ENCODE measurements around the gene USP20.

USP20 gene

GRCh38 chr9:129798973-129799372, 36.3 kb upstream of the USP20 start:
- Histone ChIP-seq H3K79me1 (ENCODE audit: low read length) (peaks cover 2% of the 10 kb centered on the region), H3K79me2 (ENCODE audit: control insufficient read depth, insufficient read depth, low read length) (no peaks in the 10 kb centered on the region), H3K4me2 (ENCODE audit: low read length) (no peak overlapping the region), H2BK120ac (ENCODE audit: low read depth, low read length) (no peak overlapping the region), H3K4me3 (ENCODE audit: low read length) (no peak overlapping the region), H3K36me3 (ENCODE audit: control insufficient read depth, insufficient read depth, low read length) (no peaks in the 10 kb centered on the region), H3K27me3 (ENCODE audit: insufficient read depth, low read length, poor library complexity) (no peaks in the 10 kb centered on the region), H4K5ac (ENCODE audit: low read length) (no peak overlapping the region), H2BK15ac (replicated peaks; ENCODE audit: low read depth) (no peak overlapping the region), H3K27ac (ENCODE audit: low read depth, low read length) (no peak overlapping the region), H2BK5ac (ENCODE audit: low read length) (no peak overlapping the region), H3K56ac (ENCODE audit: low read length) (no peak overlapping the region), H3K4ac (ENCODE audit: low read depth, low read length) (no peak overlapping the region), H3K4me1 (ENCODE audit: control insufficient read depth, low read depth, low read length) (peaks cover 2% of the 10 kb centered on the region), H3K18ac (ENCODE audit: low read length) (no peak overlapping the region), H3K9ac (ENCODE audit: low read length) (no peak overlapping the region), H3K23ac (ENCODE audit: low read length) (no peak overlapping the region), H4K8ac (ENCODE audit: low read depth, low read length) (no peak overlapping the region), H2AK5ac (ENCODE audit: low read length) (no peak overlapping the region)
- no CpG with 5 or more reads among the region's 6 CpGs for WGBS (ENCODE audit: extremely low coverage, insufficient coverage, low lambda C conversion rate)
- peak; percentile 53 for DNase-seq

DNA sequence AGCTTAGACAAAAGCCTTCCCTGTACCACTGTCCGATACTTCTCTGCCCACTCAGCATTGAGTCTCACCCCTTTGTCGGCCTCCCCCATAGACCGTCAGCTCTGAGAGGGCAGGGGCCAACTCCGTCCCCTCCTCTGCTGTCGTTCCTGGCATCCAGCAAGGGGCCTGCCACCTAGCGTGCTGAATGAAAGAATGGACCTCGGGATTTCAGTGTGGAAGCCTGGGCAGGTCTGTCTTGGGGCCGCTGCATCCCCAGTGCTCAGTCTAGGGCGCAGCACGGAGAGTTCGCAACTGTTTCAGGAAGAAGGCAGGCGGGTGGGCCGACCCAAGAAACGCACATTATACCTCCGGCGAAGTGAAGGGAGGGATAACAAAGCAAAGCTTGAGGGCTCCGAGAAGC, 33.8 kb upstream of the USP20 start:
- Histone ChIP-seq H3K4me2 (ENCODE audit: low read length) (no peak overlapping the region), H3K9ac (ENCODE audit: low read length) (no peak overlapping the region), H3K79me2 (ENCODE audit: control insufficient read depth, insufficient read depth, low read length) (no peaks in the 10 kb centered on the region), H3K79me1 (ENCODE audit: low read length) (peaks cover 2% of the 10 kb centered on the region), H4K5ac (ENCODE audit: low read length) (no peak overlapping the region), H3K56ac (ENCODE audit: low read length) (no peak overlapping the region), H3K4me3 (ENCODE audit: low read length) (no peak overlapping the region), H3K27ac (ENCODE audit: low read depth, low read length) (no peak overlapping the region), H3K4ac (ENCODE audit: low read depth, low read length) (no peak overlapping the region), H2BK5ac (ENCODE audit: low read length) (no peak overlapping the region), H4K8ac (ENCODE audit: low read depth, low read length) (no peak overlapping the region), H3K27me3 (ENCODE audit: insufficient read depth, low read length, poor library complexity) (no peaks in the 10 kb centered on the region), H2AK5ac (ENCODE audit: low read length) (no peak overlapping the region), H3K36me3 (ENCODE audit: control insufficient read depth, insufficient read depth, low read length) (no peaks in the 10 kb centered on the region), H3K4me1 (ENCODE audit: control insufficient read depth, low read depth, low read length) (peaks cover 2% of the 10 kb centered on the region), H3K23ac (ENCODE audit: low read length) (no peak overlapping the region), H3K18ac (ENCODE audit: low read length) (no peak overlapping the region), H2BK120ac (ENCODE audit: low read depth, low read length) (no peak overlapping the region), H2BK15ac (replicated peaks; ENCODE audit: low read depth) (no peak overlapping the region)
- no peak for DNase-seq
- no CpG with 5 or more reads among the region's 17 CpGs for WGBS (ENCODE audit: extremely low coverage, insufficient coverage, low lambda C conversion rate)

DNA sequence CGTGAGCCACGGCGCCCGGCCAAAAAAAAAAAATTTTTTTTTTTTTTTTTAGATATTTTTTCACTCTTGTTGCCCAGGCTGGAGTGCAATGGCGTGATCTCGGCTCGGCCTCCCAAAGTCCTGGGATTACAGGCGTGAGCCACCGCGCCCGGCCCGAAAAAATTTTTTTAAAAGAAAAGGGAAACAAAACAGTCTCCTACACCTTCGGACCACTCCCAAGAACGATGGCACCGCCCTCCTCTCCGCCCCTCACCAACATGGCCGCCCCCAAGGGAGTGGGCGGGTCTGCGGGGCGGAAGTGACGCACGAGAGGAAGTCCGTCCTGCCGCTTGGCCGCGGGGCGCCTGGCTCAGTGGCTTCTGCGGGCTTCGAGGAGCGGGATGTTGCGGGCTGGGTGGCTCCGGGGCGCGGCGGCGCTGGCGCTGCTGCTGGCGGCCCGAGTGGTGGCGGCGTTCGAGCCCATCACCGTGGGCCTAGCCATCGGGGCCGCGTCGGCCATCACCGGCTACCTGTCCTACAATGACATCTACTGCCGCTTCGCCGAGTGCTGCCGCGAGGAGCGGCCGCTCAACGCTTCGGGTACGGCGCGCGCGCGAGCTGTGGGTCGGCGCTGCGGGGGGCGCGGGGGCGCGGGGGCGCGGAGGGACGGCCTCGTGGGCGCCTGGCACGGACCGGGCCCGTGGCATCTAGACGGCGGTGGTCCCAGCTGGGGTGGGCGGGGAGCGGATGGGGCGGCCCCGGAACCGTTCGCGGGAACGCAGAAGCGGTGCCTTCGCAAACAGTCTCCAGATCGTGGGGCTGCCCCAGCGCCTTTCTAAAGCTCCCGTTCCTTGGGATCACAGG, 32.2 kb upstream of the USP20 start, which contains the start of gene TOR1B:
TSS of gene TOR1B (plus strand) at position 352 of the 843 bp plus-strand sequence. CDS start at position 381, 29 bp downstream.
- H3K79me2 ChIP-seq (ENCODE audit: control insufficient read depth, insufficient read depth, low read length): no peaks in the 10 kb centered on the region
- peak; percentile 96 for DNase-seq
- H2BK5ac ChIP-seq (ENCODE audit: low read length): no peak within 1 kb of the TSS

DNA sequence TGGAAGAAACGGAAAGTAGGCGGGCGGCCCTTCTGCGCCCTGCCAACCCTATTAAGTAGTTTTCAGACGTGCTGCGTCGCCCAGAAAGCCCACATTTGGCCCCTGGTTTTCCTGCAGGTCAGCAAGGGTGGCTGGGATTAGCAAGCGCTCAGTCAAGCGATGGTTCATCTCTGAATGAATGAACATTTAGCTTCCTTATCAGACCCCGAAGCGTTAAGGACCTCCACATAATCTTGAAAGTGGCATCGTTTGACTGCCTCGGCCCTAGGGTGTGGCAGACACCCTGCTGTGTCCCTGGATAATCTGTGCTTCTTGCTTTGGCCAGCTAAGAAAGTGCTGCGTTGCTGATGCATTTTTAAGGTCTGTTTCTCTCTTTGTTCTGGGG, 31.6 kb upstream of the USP20 start:
- peak overlapping the region; percentile 32 for H3K4me2 ChIP-seq (ENCODE audit: low read length)
- no peak overlapping the region for H3K4ac ChIP-seq (ENCODE audit: low read depth, low read length)
- no peak overlapping the region for H3K18ac ChIP-seq (ENCODE audit: low read length)
- H3K4me1 ChIP-seq (ENCODE audit: control insufficient read depth, low read depth, low read length): peaks cover 2% of the 10 kb centered on the region
- H3K36me3 ChIP-seq (ENCODE audit: control insufficient read depth, insufficient read depth, low read length): peaks cover 1% of the 10 kb centered on the region
- H3K79me2 ChIP-seq (ENCODE audit: control insufficient read depth, insufficient read depth, low read length): no peaks in the 10 kb centered on the region
- H3K9ac ChIP-seq (ENCODE audit: low read length): peak overlapping the region; percentile 82
- peak overlapping the region; percentile 95 for H3K56ac ChIP-seq (ENCODE audit: low read length)
- no peak overlapping the region for H4K8ac ChIP-seq (ENCODE audit: low read depth, low read length)
- peak overlapping the region; percentile 39 for H3K4me3 ChIP-seq (ENCODE audit: low read length)
- peak; percentile 25 for DNase-seq
- no peak overlapping the region for H3K27ac ChIP-seq (ENCODE audit: low read depth, low read length)
- H4K5ac ChIP-seq (ENCODE audit: low read length): no peak overlapping the region
- H2BK120ac ChIP-seq (ENCODE audit: low read depth, low read length): no peak overlapping the region
- H2AK5ac ChIP-seq (ENCODE audit: low read length): no peak overlapping the region
- H3K79me1 ChIP-seq (ENCODE audit: low read length): peaks cover 2% of the 10 kb centered on the region
- no peak overlapping the region for H2BK15ac ChIP-seq (replicated peaks; ENCODE audit: low read depth)
- H2BK5ac ChIP-seq (ENCODE audit: low read length): no peak overlapping the region
- no peaks in the 10 kb centered on the region for H3K27me3 ChIP-seq (ENCODE audit: insufficient read depth, low read length, poor library complexity)
- no CpG with 5 or more reads among the region's 14 CpGs for WGBS (ENCODE audit: extremely low coverage, insufficient coverage, low lambda C conversion rate)
- H3K23ac ChIP-seq (ENCODE audit: low read length): no peak overlapping the region

More for the DNA sequence above, 32.2 kb upstream of the USP20 start, which contains the start of gene TOR1B:
- Histone ChIP-seq H3K18ac (ENCODE audit: low read length) (no peak within 1 kb of the TSS), H3K4me1 (ENCODE audit: control insufficient read depth, low read depth, low read length) (peaks cover 2% of the 10 kb centered on the region), H2BK15ac (replicated peaks; ENCODE audit: low read depth) (no peak within 1 kb of the TSS), H3K56ac (ENCODE audit: low read length) (peak within 1 kb of the TSS; percentile 95), H2AK5ac (ENCODE audit: low read length) (no peak within 1 kb of the TSS), H3K27me3 (ENCODE audit: insufficient read depth, low read length, poor library complexity) (no peaks in the 10 kb centered on the region), H3K79me1 (ENCODE audit: low read length) (peaks cover 2% of the 10 kb centered on the region), H3K27ac (ENCODE audit: low read depth, low read length) (no peak within 1 kb of the TSS), H4K8ac (ENCODE audit: low read depth, low read length) (no peak within 1 kb of the TSS), H3K23ac (ENCODE audit: low read length) (no peak within 1 kb of the TSS), H3K4ac (ENCODE audit: low read depth, low read length) (no peak within 1 kb of the TSS), H3K36me3 (ENCODE audit: control insufficient read depth, insufficient read depth, low read length) (peaks cover 1% of the 10 kb centered on the region), H4K5ac (ENCODE audit: low read length) (no peak within 1 kb of the TSS), H3K9ac (ENCODE audit: low read length) (peak within 1 kb of the TSS; percentile 82), H3K4me3 (ENCODE audit: low read length) (peak within 1 kb of the TSS; percentile 78), H2BK120ac (ENCODE audit: low read depth, low read length) (no peak within 1 kb of the TSS), H3K4me2 (ENCODE audit: low read length) (peak within 1 kb of the TSS; percentile 32)
- no CpG with 5 or more reads among the region's 93 CpGs for WGBS (ENCODE audit: extremely low coverage, insufficient coverage, low lambda C conversion rate)

DNA sequence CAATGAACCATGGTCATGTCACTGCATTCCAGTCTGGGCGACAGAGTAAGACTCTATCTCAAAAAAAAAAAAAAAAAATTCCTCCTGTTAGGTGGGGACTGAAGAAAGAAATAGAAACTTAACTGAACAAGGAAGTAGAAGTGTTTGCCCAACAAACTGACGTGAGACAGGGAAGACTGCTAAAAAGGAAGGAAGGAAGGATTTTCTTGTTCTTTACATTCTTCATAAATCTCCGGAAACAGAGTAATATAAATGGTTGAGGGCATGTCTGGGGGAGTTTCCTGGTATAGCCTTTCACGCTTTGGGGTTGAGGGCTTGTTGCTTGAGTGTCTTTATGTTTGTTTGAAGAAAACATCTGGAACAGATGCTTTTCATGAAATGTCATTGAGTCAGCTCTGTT, 29.2 kb upstream of the USP20 start:
- Histone ChIP-seq H2AK5ac (ENCODE audit: low read length) (no peak overlapping the region), H3K27me3 (ENCODE audit: insufficient read depth, low read length, poor library complexity) (no peaks in the 10 kb centered on the region), H3K4ac (ENCODE audit: low read depth, low read length) (no peak overlapping the region), H2BK5ac (ENCODE audit: low read length) (no peak overlapping the region), H3K4me1 (ENCODE audit: control insufficient read depth, low read depth, low read length) (peaks cover 2% of the 10 kb centered on the region), H2BK15ac (replicated peaks; ENCODE audit: low read depth) (no peak overlapping the region), H3K4me2 (ENCODE audit: low read length) (no peak overlapping the region), H4K5ac (ENCODE audit: low read length) (no peak overlapping the region), H3K56ac (ENCODE audit: low read length) (no peak overlapping the region), H3K79me1 (ENCODE audit: low read length) (peaks cover 2% of the 10 kb centered on the region), H3K4me3 (ENCODE audit: low read length) (no peak overlapping the region), H3K27ac (ENCODE audit: low read depth, low read length) (no peak overlapping the region), H3K36me3 (ENCODE audit: control insufficient read depth, insufficient read depth, low read length) (peaks cover 1% of the 10 kb centered on the region), H3K79me2 (ENCODE audit: control insufficient read depth, insufficient read depth, low read length) (no peaks in the 10 kb centered on the region), H3K9ac (ENCODE audit: low read length) (no peak overlapping the region), H3K18ac (ENCODE audit: low read length) (no peak overlapping the region), H4K8ac (ENCODE audit: low read depth, low read length) (no peak overlapping the region), H3K23ac (ENCODE audit: low read length) (no peak overlapping the region), H2BK120ac (ENCODE audit: low read depth, low read length) (no peak overlapping the region)
- no CpG with 5 or more reads among the region's 4 CpGs for WGBS (ENCODE audit: extremely low coverage, insufficient coverage, low lambda C conversion rate)
- DNase-seq: no peak

Measured in mesendoderm (in vitro differentiated cells).